Psoas muscle (tissue), 8 donors: ENCODE results near the gene SPAG16. TPM values are rescaled to one million over a fixed set of nuclear protein-coding genes. Genes with fewer than 3 reads are reported as not detected.
"Not testable (repeated sequence)": the region's sequence is repeated elsewhere in the genome, so short reads cannot be mapped to it uniquely, and the experiment has no call there.

Source experiments
- ATAC-seq, 4 donors: fragments of 200-7000 bp; cut with Tn5 transposase; one replicate each; pipeline ENCODE4 v1.9.1; 2020; ENCODE audit warnings: moderate library complexity in 3 of 4, mild to moderate bottlenecking in 2 of 4
- DNase-seq, 2 donors: peaks; one replicate each; pipeline ENCODE4 v3.0.0-alpha.2; 2020
- H3K27ac ChIP-seq: fragments of 200-600 bp; one replicate; pipeline ENCODE4 v1.8.0; 2022
- H3K27me3 ChIP-seq, 3 donors: fragments of 200-600 bp in 1 of 3; one replicate each; pipeline versions ENCODE4 v1.6.1 to v1.8.0; 2013 to 2022; ENCODE audit warnings: low read length in 2 of 3, mild to moderate bottlenecking in 2 of 3, moderate library complexity in 1 of 3; ENCODE audit not compliant: insufficient read depth in 3 of 3
- H3K36me3 ChIP-seq, 2 donors: fragments of 200-600 bp in 1 of 2; one replicate each; pipeline versions ENCODE4 v1.6.1 to v1.8.0; 2013 to 2022; ENCODE audit warnings: low read depth in 1 of 2, mild to moderate bottlenecking in 1 of 2, moderate library complexity in 1 of 2; ENCODE audit not compliant: insufficient read depth in 1 of 2
- H3K4me1 ChIP-seq: fragments of 200-600 bp; one replicate; pipeline ENCODE4 v1.8.0; 2022
- H3K4me3 ChIP-seq: fragments of 200-600 bp; one replicate; pipeline ENCODE4 v1.8.0; 2022; ENCODE audit warnings: mild to moderate bottlenecking
- H3K9me3 ChIP-seq: fragments of 200-600 bp; one replicate; pipeline ENCODE4 v1.8.0; 2022
- CTCF ChIP-seq: fragments of 200-600 bp; IDR thresholded peaks from one replicate; pipeline ENCODE4 v1.8.0; 2022; ENCODE audit warnings: antibody characterized with exemption
- WGBS, 3 donors: extraction: QIAGEN DNeasy Blood & Tissue Kit; methylation state at CpG; one replicate each; pipeline versions ENCODE4 v1.1.6 to v1.1.7; 2013; 5-methylcytosine and 5-hydroxymethylcytosine counted together
- intact Hi-C, 2 donors: fragments of 100-400 bp; cut with DNase I; formaldehyde crosslinking; loops; one replicate each; pipeline versions ENCODE4 v1.11.0 to v1.14.2; 2022
- polyA plus RNA-seq, 3 donors: library from polyadenylated mRNA; stranded (reverse); fragments of 200-250 nt; gene quantifications; one replicate each; pipeline ENCODE4 v1.2.3, GENCODE V29; 2013
- total RNA-seq, 4 donors: library from RNA; stranded (reverse); fragmentation: NEBNext Ultra II Directional in 2 of 4; extraction: Animal tissue kit (Norgen Biotek cat#: 25700) in 2 of 4; gene quantifications; one replicate each; pipeline versions ENCODE4 v1.2.1 to v1.2.4, GENCODE V29; 2021 to 2023
- donor health status: healthy with polysubstance abuse.
- donor health status: DM: no; HTN: no; CAD: no; lungs with moderate emphysema.
- donor health status: Bipolar disorder and iron deficiency.
- donor health status: healthy.
- donor health status: DM: yes; HTN: yes; CAD: no.
- donor health status: DM: no; HTN: no; CAD: no.
- donor health status: DM: no; HTN: no; CAD: no.
- donor health status: DM: yes; HTN: yes; CAD: no.

SPAG16 gene
- total and polyA plus RNA-seq, 7 donors = 1.6 to 8.7 (median 4.3) TPM

DNA sequence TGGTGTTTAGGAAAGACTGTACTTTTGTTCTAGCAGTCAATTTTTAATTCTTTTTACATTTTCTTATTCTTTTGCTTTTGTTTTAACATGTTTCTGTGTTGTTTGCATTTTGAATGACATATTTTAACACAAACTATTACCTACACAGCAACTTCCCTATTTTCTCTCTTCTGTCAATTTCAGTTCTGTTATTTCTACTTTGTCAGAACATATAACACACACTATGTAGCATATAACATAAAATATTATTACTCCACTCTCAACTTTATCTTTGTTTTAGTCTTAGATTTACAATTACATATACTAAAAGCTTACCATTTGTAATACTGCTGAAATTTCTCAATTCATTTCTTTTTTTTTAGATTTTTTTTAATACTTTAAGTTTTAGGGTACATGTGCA is 753.9 kb downstream of the SPAG16 start:
- no peaks in the 10 kb centered on the region for H3K4me1 ChIP-seq
- no peaks in the 10 kb centered on the region for H3K27me3 ChIP-seq
- no peak for ATAC-seq
- no peak for DNase-seq
- H3K27ac ChIP-seq = no peak overlapping the region
- no peaks in the 10 kb centered on the region for H3K36me3 ChIP-seq
- no peak for TF ChIP-seq CTCF
- no peak overlapping the region for H3K4me3 ChIP-seq
- H3K9me3 ChIP-seq = no peaks in the 10 kb centered on the region
- intact Hi-C loops = no loop called here

- Histone ChIP-seq H3K27ac (no peak overlapping the region), H3K9me3 (no peaks in the 10 kb centered on the region), H3K27me3 (no peaks in the 10 kb centered on the region), H3K4me3 (no peak overlapping the region), H3K4me1 (no peaks in the 10 kb centered on the region), H3K36me3 (no peaks in the 10 kb centered on the region)
- ATAC-seq = no peak
- WGBS, 3 donors = 48 to 60% (median 57%) methylated on average over 2 of the region's 2 CpGs
- TF ChIP-seq CTCF = no peak
- no peak for DNase-seq
- intact Hi-C loops = no loop called here
Measured at GRCh38 chr2:214050731-214051130, 766.5 kb downstream of the SPAG16 start.

GRCh38 chr2:214051585-214051984 is 767.3 kb downstream of the SPAG16 start:
- H3K4me1 ChIP-seq = no peaks in the 10 kb centered on the region
- H3K4me3 ChIP-seq = no peak overlapping the region
- DNase-seq (no peak), ATAC-seq (no peak)
- no peaks in the 10 kb centered on the region for H3K36me3 ChIP-seq
- no peak overlapping the region for H3K27ac ChIP-seq
- H3K27me3 ChIP-seq = no peaks in the 10 kb centered on the region
- intact Hi-C loops = no loop called here
- H3K9me3 ChIP-seq = no peaks in the 10 kb centered on the region
- no peak for TF ChIP-seq CTCF
- 65 to 82% (median 73%) methylated on average over 1 of the region's 1 CpG for WGBS, 3 donors

- 61 to 69% (median 65%) methylated on average over 5 of the region's 5 CpGs for WGBS, 3 donors
- Histone ChIP-seq H3K4me3 (no peak overlapping the region), H3K27ac (no peak overlapping the region), H3K4me1 (no peaks in the 10 kb centered on the region), H3K9me3 (no peaks in the 10 kb centered on the region), H3K36me3 (no peaks in the 10 kb centered on the region), H3K27me3 (no peaks in the 10 kb centered on the region)
- DNase-seq (no peak), ATAC-seq (no peak)
- intact Hi-C loops = no loop called here
- no peak for TF ChIP-seq CTCF
Measured at GRCh38 chr2:214052235-214052634, 768.0 kb downstream of the SPAG16 start.

DNA sequence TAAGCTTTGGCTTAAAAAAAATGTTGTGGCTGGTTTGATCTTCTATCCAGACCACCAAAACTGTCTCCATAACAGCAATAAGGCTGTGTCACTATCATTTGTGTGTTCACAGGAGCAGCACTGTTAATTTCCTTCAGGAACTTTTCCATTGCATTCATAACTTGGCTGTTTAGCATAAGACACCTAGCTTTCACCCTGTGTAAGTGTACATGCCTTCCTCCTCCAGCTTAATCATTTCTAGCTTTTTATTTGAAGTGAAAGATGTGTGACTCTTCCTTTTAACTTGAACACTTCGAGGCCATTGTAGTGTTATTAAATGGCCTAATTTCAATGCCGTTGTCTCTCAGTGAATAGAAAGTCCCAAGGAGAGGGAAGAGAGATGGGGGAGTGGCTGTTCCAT is 773.7 kb downstream of the SPAG16 start:
- DNase-seq (no peak), ATAC-seq (no peak)
- no peaks in the 10 kb centered on the region for H3K36me3 ChIP-seq
- 54 to 78% (median 78%) methylated on average over 2 of the region's 2 CpGs for WGBS, 3 donors
- no peak overlapping the region for H3K27ac ChIP-seq
- intact Hi-C loops = no loop called here
- no peaks in the 10 kb centered on the region for H3K4me1 ChIP-seq
- no peak overlapping the region for H3K4me3 ChIP-seq
- no peaks in the 10 kb centered on the region for H3K9me3 ChIP-seq
- H3K27me3 ChIP-seq = no peaks in the 10 kb centered on the region
- no peak for TF ChIP-seq CTCF

- H3K4me3 ChIP-seq, H3K36me3 ChIP-seq, H3K4me1 ChIP-seq, H3K9me3 ChIP-seq, intact Hi-C loops, DNase-seq, H3K27me3 ChIP-seq, ATAC-seq, H3K27ac ChIP-seq: not testable (repeated sequence)
- WGBS, 3 donors = 85 to 88% (median 88%) methylated on average over 5 of the region's 5 CpGs
Measured at GRCh38 chr2:214062279-214062678, 778.0 kb downstream of the SPAG16 start.
